Thyroid gland (tissue), 4 donors: Measurements from ENCODE around the gene ADAP1.

Experiments
- POLR2A ChIP-seq, 2 donors: fragments of 450-650 bp; IDR thresholded peaks; one replicate each; pipeline ENCODE4 v1.6.1; 2017; ENCODE audit warnings: antibody characterized with exemption in 2 of 2, mild to moderate bottlenecking in 2 of 2, moderate library complexity in 1 of 2
- TF ChIP-seq, protein P1 (sequence below), 6 experiments: fragments of 200-600 bp in 3 of 6; fragments of 450-650 bp in 3 of 6; sonication (generic) in 3 of 6; IDR thresholded peaks; one replicate each; pipeline ENCODE4 v1.5.1; 2016 to 2019; ENCODE audit warnings: antibody characterized with exemption in 6 of 6, mild to moderate bottlenecking in 2 of 6, inconsistent platforms in 1 of 6, moderate library complexity in 1 of 6

DNA sequence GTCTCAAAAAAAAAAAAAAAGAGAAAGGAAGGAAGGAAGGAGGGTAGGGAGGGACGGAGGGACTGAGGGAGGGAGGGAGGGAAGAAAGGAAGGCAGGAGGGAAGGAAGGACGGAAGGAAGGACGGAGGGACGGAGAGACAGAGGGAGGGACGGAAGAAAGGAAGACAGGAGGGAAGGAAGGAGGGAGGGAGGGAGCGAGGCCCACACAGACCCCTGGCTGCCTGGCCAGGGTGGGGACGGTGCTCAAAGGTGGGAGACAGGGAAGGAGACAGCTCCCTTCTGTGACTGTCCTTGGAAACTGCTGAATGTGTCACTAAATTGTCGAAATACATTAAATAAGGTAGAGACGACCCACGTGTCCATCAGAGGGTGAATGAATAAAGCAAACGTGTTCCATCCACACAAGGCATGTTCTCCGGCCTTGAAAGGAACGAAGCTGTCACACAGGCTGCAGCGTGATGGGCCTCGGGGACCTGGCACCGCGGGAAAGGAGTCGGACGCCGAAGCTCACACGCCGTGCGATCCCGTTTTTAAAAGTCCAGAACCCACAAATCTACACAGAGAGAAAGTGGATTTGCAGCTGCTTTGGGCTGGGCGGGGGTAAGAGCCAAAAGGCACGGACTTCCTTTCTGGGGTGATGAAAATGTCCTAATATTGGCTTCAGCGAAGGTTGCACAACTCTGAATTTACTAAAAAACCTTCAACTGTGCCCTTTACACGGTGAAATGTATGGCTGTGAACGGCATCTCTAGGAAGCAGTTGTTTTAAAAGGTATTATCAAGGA is 23.3 kb downstream of the ADAP1 start:
- TF ChIP-seq, protein P1, sequence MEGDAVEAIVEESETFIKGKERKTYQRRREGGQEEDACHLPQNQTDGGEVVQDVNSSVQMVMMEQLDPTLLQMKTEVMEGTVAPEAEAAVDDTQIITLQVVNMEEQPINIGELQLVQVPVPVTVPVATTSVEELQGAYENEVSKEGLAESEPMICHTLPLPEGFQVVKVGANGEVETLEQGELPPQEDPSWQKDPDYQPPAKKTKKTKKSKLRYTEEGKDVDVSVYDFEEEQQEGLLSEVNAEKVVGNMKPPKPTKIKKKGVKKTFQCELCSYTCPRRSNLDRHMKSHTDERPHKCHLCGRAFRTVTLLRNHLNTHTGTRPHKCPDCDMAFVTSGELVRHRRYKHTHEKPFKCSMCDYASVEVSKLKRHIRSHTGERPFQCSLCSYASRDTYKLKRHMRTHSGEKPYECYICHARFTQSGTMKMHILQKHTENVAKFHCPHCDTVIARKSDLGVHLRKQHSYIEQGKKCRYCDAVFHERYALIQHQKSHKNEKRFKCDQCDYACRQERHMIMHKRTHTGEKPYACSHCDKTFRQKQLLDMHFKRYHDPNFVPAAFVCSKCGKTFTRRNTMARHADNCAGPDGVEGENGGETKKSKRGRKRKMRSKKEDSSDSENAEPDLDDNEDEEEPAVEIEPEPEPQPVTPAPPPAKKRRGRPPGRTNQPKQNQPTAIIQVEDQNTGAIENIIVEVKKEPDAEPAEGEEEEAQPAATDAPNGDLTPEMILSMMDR (IDR thresholded peaks at IDR 0.05) = no peak
- no peak for TF ChIP-seq POLR2A (IDR thresholded peaks at IDR 0.05)
